ENCODE measurements around the gene WDTC1.

WDTC1 gene

GRCh38 chr1:27303509-27303908, 69.1 kb downstream of the WDTC1 start:
- DNase-seq, result no peak

- no peak for DNase-seq
Measured at GRCh38 chr1:27306071-27306470, 71.6 kb downstream of the WDTC1 start.

DNA sequence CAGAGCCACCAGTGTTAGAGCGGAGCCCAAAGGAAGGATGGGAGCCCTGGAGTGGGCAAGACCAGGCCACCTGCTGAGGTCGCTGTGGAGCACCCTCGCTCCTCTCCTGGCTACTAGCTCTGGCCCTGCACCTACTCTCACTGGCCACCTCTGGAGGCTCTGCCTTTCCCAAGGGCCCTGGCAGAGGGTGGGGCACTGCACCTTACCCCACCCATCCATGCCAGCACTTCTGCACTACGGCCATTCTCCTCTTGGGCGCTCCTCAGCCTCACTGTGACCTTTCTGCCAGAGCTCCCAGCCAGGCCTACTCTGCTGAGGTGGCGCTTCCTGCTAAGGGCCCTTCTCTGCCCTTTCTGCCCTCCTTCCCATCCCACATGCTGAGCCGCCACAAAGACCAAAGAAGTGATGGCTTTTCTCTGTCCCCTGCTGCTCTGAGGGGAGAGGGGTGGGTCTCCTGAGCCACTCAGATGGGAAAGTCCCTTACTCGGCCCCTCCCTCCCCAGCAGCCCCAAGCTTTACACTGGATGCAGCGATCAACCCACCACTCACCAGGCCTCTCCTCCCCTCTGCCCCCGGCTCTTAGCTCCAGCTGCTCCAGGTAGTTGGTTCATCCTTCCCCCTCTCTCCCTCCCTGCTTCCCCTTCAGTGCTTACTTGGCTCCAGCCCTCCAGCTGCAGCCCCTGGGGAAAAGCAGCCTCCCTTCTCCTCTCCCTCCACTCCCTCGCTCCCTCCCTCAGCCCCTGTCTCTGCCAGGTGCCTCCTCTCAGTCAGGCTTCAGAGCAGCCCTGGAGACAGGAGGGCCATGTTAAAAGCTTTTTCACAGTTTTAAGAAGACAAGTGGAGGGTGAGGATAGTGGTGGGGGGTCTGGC, 72.7 kb downstream of the WDTC1 start:
- DNase-seq, result no peak

GRCh38 chr1:27307874-27308598, 73.6 kb downstream of the WDTC1 start:
- DNase-seq, result no peak

- DNase-seq, result no peak
Measured at GRCh38 chr1:27314169-27314568, 79.7 kb downstream of the WDTC1 start.

GRCh38 chr1:27314737-27315136, 80.3 kb downstream of the WDTC1 start:
- no peak for DNase-seq

DNA sequence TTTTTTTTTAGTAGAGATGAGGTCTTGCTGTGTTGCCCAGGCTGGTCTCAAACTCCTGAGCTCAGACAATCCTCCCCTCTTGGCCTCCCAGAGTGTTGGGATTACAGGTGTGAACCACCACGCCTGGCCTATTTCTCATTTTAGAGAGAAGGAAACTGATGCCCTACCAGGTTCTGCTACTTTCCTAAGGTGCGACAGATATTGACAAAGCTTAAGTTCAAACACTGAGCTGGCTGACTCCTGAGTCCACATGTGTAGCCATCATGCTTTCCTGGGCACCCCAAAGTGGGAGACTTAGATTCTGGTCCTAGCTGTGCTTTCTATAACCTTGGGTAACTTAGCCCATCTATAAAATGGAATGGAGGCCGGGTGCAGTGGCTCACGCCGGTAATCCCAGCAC, 82.4 kb downstream of the WDTC1 start:
- no peak for DNase-seq

DNA sequence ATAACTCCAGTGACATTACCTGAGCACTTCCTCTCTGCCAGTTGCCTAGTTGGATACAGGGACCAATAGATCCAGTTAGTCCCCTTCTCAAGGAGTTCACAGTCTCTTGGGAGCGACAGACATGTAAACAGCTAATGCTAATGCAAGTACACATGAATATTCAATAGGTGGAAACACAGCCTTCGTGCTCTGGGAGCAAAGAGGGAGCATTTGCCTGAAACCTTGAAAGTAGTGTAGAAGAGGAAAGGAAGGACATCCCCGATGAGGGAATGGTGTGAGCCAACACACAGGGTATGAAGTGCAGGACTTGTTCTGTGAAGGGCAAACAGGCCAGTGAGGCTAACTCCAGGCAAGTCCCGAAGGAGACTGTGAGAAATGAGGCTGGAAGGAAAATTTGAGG, 83.7 kb downstream of the WDTC1 start:
- no peak for DNase-seq

DNA sequence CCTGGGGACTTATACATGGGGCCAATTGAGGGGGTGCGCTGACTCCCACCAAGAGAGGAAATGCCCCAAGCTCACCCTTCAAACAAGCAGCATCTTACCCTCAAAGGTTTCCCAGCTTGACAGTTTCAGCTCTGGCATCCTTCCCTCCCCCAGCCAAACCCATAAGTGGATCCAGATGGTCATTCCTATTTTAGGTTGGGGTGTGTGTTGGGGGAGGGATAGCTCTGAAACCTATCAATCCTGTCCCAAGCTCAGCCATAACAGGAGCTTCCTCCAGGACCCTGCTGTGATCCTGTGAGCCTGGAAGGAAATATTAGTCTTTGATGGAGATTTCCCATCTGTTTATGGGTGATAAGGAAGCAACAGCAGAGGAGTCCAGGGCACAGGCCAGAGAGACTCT, 84.2 kb downstream of the WDTC1 start:
- DNase-seq, result no peak

- peak; percentile 96 to 97 for DNase-seq
Measured at GRCh38 chr1:27321813-27322568, 87.6 kb downstream of the WDTC1 start, which contains the start of gene TMEM222. TMEM222 (plus strand) TSS chr1:27322163; CDS start chr1:27322198, 35 bp downstream.

DNA sequence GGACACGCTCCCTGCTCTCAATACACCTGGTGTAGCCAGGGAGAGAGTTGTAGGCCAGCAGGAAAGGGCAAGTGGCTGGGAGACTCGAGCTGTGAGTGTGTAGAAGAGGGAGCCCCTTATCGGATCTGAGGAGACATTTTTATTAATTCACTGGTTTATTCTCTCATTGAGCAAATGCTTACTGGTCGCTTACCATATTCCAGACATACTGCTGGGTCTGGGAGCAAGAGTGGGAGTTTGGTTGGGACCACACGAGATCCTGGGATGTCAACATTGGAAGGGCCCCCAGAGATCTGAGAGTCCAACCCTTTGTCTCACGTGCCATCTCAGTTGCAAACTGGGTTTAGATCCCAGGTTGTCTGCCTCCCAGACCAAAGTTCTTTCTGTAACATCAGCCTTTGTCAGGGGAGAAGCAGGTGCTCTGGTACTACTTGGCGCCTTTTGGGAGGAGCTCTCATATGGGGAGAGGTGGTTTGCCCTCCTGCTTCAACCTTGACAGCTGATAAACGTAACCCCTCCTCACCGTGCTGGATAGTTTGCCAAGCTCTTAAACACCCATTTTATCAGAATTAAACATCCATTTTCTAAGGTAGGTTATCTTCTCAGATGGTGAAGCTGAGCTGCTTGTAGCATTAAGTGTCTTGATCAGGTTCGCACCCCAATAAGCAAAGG, 88.3 kb downstream of the WDTC1 start:
- no peak for DNase-seq

DNA sequence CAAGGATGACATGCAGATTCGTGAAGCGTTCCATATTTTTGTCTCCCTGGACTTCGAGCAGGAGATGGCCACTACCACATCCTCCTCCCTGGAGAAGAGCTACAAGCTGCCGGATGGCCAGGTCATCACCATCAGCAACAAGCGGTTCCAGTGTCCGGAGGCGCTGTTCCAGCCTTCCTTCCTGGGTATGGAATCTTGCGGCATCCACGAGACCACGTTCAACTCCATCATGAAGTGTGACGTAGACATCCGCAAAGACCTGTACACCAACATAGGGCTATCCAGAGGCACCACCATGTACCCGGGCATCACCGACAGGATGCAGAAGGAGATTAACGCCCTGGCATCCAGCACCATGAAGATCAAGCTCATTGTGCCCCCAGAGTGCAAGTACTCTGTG, 90.9 kb downstream of the WDTC1 start:
- DNase-seq, result no peak

GRCh38 chr1:27327964-27328363, 93.5 kb downstream of the WDTC1 start:
- DNase-seq, result no peak

GRCh38 chr1:27330786-27331185, 96.4 kb downstream of the WDTC1 start:
- DNase-seq, result no peak

- no peak for DNase-seq
Measured at GRCh38 chr1:27331426-27331825, 97.0 kb downstream of the WDTC1 start.

- no peak for DNase-seq
Measured at GRCh38 chr1:27331922-27332321, 97.5 kb downstream of the WDTC1 start.

GRCh38 chr1:27332536-27333281, 98.3 kb downstream of the WDTC1 start:
- peak; percentile 51 to 69 for DNase-seq

DNA sequence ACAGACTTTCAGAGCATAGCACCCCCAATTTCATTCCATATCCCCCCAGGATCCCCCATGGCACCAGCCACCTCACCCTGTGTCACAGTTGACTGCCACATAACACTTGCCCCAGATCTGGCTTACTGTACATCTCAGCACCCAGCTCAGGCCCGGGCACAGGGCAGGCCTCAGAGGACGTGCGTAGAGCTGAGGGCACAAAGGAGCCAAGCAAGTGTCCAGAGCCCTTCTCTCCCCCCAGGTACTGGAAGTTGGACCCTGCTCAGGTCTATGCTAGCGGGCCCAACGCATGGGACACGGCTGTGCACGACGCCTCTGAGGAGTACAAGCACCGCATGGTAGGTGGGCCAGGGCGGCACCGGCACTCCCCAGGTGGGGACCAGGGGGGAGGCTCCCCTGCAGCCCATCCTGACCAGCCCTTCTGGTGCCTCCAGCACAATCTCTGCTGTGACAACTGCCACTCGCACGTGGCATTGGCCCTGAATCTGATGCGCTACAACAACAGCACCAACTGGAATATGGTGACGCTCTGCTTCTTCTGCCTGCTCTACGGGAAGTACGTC, 99.4 kb downstream of the WDTC1 start:
- DNase-seq, result no peak

DNA sequence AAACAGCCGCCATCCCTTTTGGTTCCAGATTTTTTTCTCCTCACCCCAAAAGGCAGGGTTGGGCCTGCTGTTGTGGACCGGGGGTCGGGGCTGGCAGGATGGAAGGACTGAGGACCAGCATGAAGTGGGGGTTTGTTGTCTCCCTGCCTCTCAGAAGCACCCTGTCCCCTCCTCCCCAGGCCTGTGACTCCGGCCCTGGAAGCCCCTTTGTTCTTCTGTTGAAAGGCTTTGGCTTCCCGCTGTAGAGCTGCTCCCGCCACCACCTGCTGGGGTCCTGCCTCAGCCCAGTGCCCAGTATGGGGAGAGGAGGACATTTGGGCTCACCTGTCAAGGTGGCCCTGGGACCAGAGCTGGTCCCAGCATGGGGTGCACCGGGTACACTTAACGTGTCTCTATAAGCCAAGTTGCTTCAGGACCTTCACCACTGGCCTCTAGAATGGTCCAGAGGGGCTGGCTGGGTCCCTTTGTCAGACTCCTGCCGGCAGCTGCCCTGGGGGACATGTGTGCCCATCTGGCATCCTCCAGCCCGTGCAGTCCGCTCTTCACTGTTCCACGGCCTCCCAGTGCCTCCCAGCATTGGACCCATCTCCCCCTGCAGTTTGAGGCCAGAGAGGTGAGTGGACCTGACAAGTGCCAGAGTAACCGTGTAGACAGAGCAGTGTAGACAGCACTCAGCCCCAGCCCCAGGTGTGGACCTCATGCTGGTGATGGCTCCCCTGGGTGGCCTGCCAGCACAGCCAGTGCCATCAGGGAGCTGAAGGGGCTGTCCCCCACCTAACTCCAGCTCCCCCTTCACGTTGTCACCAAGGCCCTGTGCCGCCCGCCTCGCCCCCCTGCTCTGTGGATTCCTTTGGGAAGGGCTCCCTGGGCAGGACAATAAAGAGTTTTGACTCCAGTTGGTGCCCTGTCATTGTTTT, 101.3 kb downstream of the WDTC1 start:
- no peak for DNase-seq

GRCh38 chr1:27336756-27337155, 102.3 kb downstream of the WDTC1 start:
- DNase-seq, result no peak

GRCh38 chr1:27338751-27339150, 104.3 kb downstream of the WDTC1 start:
- no peak for DNase-seq
